Trophoblast cell (in vitro differentiated cells and primary cell): ENCODE measurements around the gene ASS1.

Experiments used
- DNase-seq, 2 donors: peaks; one replicate each; pipeline ENCODE4 v3.0.0-alpha.2; 2016
- H2AFZ ChIP-seq: 2 replicates; pipeline ENCODE4 v1.6.1; 2013; ENCODE audit warnings: low read length, moderate library complexity, mild to moderate bottlenecking; ENCODE audit not compliant: insufficient read depth, poor library complexity
- H2AK5ac ChIP-seq: 2 replicates; pipeline ENCODE4 v1.6.1; 2013; ENCODE audit warnings: mild to moderate bottlenecking, low read length
- H2BK120ac ChIP-seq: 2 replicates; pipeline ENCODE4 v1.6.1; 2013; ENCODE audit warnings: low read length, mild to moderate bottlenecking, moderate library complexity; ENCODE audit not compliant: insufficient read depth, poor library complexity
- H2BK12ac ChIP-seq: 2 replicates; pipeline ENCODE4 v1.6.1; 2013; ENCODE audit warnings: mild to moderate bottlenecking, low read length, moderate library complexity
- H2BK5ac ChIP-seq: 2 replicates; pipeline ENCODE4 v1.6.1; 2013; ENCODE audit warnings: low read length, low read depth, moderate library complexity, mild to moderate bottlenecking; ENCODE audit not compliant: poor library complexity
- H3K14ac ChIP-seq: 2 replicates; pipeline ENCODE4 v1.6.1; 2013; ENCODE audit warnings: mild to moderate bottlenecking, low read length
- H3K18ac ChIP-seq: 2 replicates; pipeline ENCODE4 v1.6.1; 2013; ENCODE audit warnings: mild to moderate bottlenecking, low read length
- H3K23ac ChIP-seq: 2 replicates; pipeline ENCODE4 v1.6.1; 2013; ENCODE audit warnings: low read length
- H3K27ac ChIP-seq: 2 replicates; pipeline ENCODE4 v1.5.1; 2013; ENCODE audit warnings: low read depth, mild to moderate bottlenecking, inconsistent platforms, low read length, moderate library complexity
- H3K27me3 ChIP-seq: 2 replicates; pipeline ENCODE4 v1.6.1; 2013; ENCODE audit warnings: inconsistent platforms, mild to moderate bottlenecking, low read length, moderate library complexity; ENCODE audit not compliant: insufficient read depth
- H3K36me3 ChIP-seq, 2 experiments: 1 replicate in 1 of 2; 2 replicates in 1 of 2; pipeline ENCODE4 v1.6.1; 2013; ENCODE audit warnings: low read length in 2 of 2, mild to moderate bottlenecking in 2 of 2, moderate library complexity in 1 of 2; ENCODE audit not compliant: insufficient read depth in 2 of 2, control insufficient read depth in 1 of 2
- H3K4ac ChIP-seq: 2 replicates; pipeline ENCODE4 v1.6.1; 2013; ENCODE audit warnings: low read depth, mild to moderate bottlenecking, low read length, moderate library complexity
- H3K4me1 ChIP-seq, 2 experiments: 1 replicate in 1 of 2; 2 replicates in 1 of 2; pipeline ENCODE4 v1.6.1; 2013; ENCODE audit warnings: low read length in 2 of 2, mild to moderate bottlenecking in 2 of 2, moderate library complexity in 1 of 2; ENCODE audit not compliant: insufficient read depth in 2 of 2, control insufficient read depth in 1 of 2
- H3K4me2 ChIP-seq: 2 replicates; pipeline ENCODE4 v1.6.1; 2013; ENCODE audit warnings: inconsistent platforms, mild to moderate bottlenecking, low read length, moderate library complexity
- H3K4me3 ChIP-seq: 2 replicates; pipeline ENCODE4 v1.5.1; 2013; ENCODE audit warnings: mild to moderate bottlenecking, low read depth, low read length, inconsistent platforms
- H3K79me1 ChIP-seq: one replicate; pipeline ENCODE4 v1.6.1; 2013; ENCODE audit warnings: low read length
- H3K79me2 ChIP-seq: 2 replicates; pipeline ENCODE4 v1.6.1; 2013; ENCODE audit warnings: low read length, mild to moderate bottlenecking; ENCODE audit not compliant: control insufficient read depth, insufficient read depth, poor library complexity
- H3K9ac ChIP-seq: 2 replicates; pipeline ENCODE4 v1.6.1; 2013; ENCODE audit warnings: mild to moderate bottlenecking, low read length
- H3K9me3 ChIP-seq: 2 replicates; pipeline ENCODE4 v1.6.1; 2013; ENCODE audit warnings: low read depth, mild to moderate bottlenecking, control low read depth, inconsistent platforms, low read length; ENCODE audit not compliant: insufficient read depth
- H4K12ac ChIP-seq: 2 replicates; pipeline ENCODE4 v1.6.1; 2013; ENCODE audit warnings: low read depth, mild to moderate bottlenecking, low read length, moderate library complexity
- H4K8ac ChIP-seq: 2 replicates; pipeline ENCODE4 v1.6.1; 2013; ENCODE audit warnings: low read depth, mild to moderate bottlenecking, low read length, moderate library complexity
- H4K91ac ChIP-seq: one replicate; pipeline ENCODE4 v1.6.1; 2013; ENCODE audit warnings: low read depth, mild to moderate bottlenecking, low read length, moderate library complexity
- WGBS: extraction: QIAGEN DNeasy Blood & Tissue Kit; methylation state at CpG from one replicate; pipeline ENCODE4 v1.1.7; 2013; ENCODE audit warnings: missing lambda C conversion rate; ENCODE audit not compliant: insufficient read length, insufficient coverage; ENCODE audit errors: extremely low coverage; 5-methylcytosine and 5-hydroxymethylcytosine counted together

The ASS1 gene

DNA sequence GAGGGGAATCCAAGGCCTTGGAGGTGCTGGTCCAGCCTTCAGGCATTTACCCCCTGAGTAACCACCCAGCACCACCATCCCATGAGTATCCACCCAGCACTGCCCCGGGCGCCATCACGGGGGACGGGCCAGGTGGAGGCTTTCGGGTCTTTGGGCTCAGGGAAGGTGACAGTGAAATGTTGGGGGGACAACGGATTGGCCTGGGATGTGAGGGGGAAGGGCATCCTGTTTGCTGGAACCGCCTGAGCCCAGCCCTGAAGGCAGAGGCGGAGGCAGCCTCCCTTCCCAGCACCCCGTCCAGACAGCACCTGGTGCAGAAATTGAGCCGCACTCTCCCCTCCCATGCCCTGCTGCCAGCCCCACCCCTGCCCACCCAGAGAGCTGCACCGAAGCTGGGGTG is 17.0 kb downstream of the ASS1 start:
- no peaks in the 10 kb centered on the region for H3K4me1 ChIP-seq
- no peak overlapping the region for H2AFZ ChIP-seq
- no peak overlapping the region for H3K4me3 ChIP-seq
- no peaks in the 10 kb centered on the region for H3K79me1 ChIP-seq
- no peak overlapping the region for H4K91ac ChIP-seq
- H3K79me2 ChIP-seq = no peaks in the 10 kb centered on the region
- H3K4me2 ChIP-seq = no peak overlapping the region
- no peak overlapping the region for H4K12ac ChIP-seq
- no peak for DNase-seq
- no peak overlapping the region for H3K14ac ChIP-seq
- H3K9ac ChIP-seq = no peak overlapping the region
- no peaks in the 10 kb centered on the region for H3K27me3 ChIP-seq
- H3K18ac ChIP-seq = no peak overlapping the region
- H3K27ac ChIP-seq = no peak overlapping the region
- H3K36me3 ChIP-seq = no peaks in the 10 kb centered on the region
- H2BK120ac ChIP-seq = no peak overlapping the region
- no peak overlapping the region for H4K8ac ChIP-seq
- H2BK5ac ChIP-seq = no peak overlapping the region
- H2BK12ac ChIP-seq = no peak overlapping the region
- peaks cover under 1% of the 10 kb centered on the region for H3K9me3 ChIP-seq
- no peak overlapping the region for H3K4ac ChIP-seq
- no peak overlapping the region for H2AK5ac ChIP-seq
- no peak overlapping the region for H3K23ac ChIP-seq
- WGBS = no CpG with 5 or more reads among the region's 11 CpGs

DNA sequence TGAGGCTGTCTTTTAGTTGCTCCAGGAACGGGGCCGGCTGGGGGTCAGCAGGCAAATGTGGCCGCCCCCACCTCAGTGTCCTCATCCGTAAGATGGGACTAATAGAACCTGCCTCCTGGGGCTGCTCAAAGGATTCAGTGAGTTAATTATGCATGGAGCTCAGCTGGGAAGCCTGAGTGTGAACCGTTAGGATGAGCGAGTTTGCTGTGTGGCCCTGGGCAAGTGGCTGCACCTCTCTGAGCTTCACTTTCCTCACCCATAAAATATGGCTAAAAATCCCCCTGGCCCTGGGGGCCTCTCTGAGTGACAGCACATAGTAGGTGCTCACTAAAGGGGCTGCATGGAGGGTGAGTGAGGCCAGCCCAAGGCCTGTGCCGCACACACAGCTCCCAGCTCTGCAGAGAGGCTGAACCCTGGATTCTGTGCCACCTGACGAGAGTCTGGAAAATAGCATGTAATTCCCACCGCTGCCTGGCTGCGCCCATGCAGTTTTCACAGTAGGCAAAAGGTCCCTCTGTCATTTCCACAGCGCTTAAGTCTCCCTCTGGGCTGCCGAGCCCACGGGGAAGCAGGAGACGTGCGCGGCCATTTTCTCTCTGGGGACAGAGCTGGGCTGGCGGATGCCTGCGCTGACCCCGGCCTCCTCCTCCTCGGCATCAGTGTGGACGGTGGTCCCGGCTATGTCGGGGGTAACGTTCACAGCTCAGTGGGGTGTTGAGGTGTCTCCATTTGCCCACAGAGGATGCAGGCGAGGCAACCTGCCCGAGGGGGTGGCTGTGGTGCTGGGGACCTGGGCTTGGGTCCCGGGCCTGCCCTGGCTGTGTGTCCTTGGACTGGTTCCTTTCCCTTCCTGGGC is 18.2 kb downstream of the ASS1 start:
- Histone ChIP-seq H3K9me3 (peaks cover 2% of the 10 kb centered on the region), H2BK120ac (no peak overlapping the region), H3K18ac (no peak overlapping the region), H2BK12ac (no peak overlapping the region), H3K79me2 (no peaks in the 10 kb centered on the region), H4K91ac (no peak overlapping the region), H3K4ac (no peak overlapping the region), H2AK5ac (no peak overlapping the region), H3K4me3 (no peak overlapping the region), H3K9ac (no peak overlapping the region), H4K8ac (no peak overlapping the region), H2BK5ac (no peak overlapping the region), H3K14ac (no peak overlapping the region), H3K79me1 (no peaks in the 10 kb centered on the region), H2AFZ (no peak overlapping the region), H3K4me1 (no peaks in the 10 kb centered on the region), H3K27me3 (no peaks in the 10 kb centered on the region), H3K23ac (no peak overlapping the region), H3K4me2 (no peak overlapping the region), H3K27ac (no peak overlapping the region), H3K36me3 (no peaks in the 10 kb centered on the region), H4K12ac (peak overlapping the region; percentile 16)
- WGBS = no CpG with 5 or more reads among the region's 27 CpGs
- no peak for DNase-seq

DNA sequence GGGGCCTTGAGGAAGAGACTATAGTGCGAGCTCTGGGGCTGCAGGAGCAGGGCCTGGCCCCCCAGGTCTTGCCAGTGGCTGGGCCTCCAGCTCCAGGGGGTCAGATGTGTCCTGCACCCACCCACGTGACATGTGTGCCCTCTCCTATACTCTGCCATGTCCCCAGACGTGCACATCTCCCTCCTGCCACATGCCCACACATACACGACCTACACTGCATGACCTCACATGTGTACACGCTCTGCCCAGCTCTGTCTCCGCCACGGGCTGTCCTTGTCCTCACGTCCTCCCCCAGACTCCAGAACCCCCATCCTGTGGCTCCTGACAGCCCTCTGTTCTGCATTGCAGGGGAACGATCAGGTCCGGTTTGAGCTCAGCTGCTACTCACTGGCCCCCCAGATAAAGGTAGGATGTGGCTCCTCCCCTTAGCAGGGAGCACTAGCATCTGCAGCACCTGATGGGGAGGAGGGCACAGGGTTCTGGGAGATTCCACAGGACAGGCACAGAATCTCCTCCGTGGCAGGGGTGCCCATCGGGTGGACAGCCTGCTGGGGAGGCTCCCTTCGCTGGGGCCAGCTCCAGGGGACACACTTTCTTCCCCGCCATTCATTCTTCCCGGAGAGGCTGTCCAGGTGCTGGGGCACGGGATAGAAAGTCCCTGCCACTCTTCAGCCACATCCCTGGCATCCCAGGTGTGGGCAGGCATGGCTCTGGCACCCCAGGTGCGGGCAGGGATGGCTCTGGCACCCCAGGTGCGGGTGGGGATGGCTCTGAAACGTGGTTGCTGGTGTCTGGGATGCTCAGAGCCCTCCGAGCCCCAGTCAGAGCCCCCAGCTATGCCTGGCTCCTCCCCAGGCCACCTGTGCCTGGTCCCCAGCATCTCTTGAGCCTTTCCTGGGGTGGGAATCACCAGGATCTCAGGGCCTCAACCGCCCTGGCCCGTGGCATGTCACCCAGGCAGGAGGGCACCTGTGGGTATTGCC is 19.3 kb downstream of the ASS1 start:
- H4K12ac ChIP-seq = no peak overlapping the region
- H2BK12ac ChIP-seq = no peak overlapping the region
- H3K9me3 ChIP-seq = peaks cover 2% of the 10 kb centered on the region
- H3K18ac ChIP-seq = no peak overlapping the region
- no peaks in the 10 kb centered on the region for H3K79me2 ChIP-seq
- no peak overlapping the region for H2AFZ ChIP-seq
- no peak overlapping the region for H2BK5ac ChIP-seq
- H2BK120ac ChIP-seq = no peak overlapping the region
- no peak overlapping the region for H3K23ac ChIP-seq
- H4K91ac ChIP-seq = no peak overlapping the region
- H3K4me3 ChIP-seq = no peak overlapping the region
- no peak overlapping the region for H3K4ac ChIP-seq
- no peaks in the 10 kb centered on the region for H3K79me1 ChIP-seq
- H3K36me3 ChIP-seq = no peaks in the 10 kb centered on the region
- H2AK5ac ChIP-seq = no peak overlapping the region
- H3K27me3 ChIP-seq = no peaks in the 10 kb centered on the region
- no peak overlapping the region for H3K27ac ChIP-seq
- no peak overlapping the region for H3K9ac ChIP-seq
- no peak for DNase-seq
- WGBS = no CpG with 5 or more reads among the region's 22 CpGs
- no peaks in the 10 kb centered on the region for H3K4me1 ChIP-seq
- H3K4me2 ChIP-seq = no peak overlapping the region
- no peak overlapping the region for H3K14ac ChIP-seq
- H4K8ac ChIP-seq = no peak overlapping the region

DNA sequence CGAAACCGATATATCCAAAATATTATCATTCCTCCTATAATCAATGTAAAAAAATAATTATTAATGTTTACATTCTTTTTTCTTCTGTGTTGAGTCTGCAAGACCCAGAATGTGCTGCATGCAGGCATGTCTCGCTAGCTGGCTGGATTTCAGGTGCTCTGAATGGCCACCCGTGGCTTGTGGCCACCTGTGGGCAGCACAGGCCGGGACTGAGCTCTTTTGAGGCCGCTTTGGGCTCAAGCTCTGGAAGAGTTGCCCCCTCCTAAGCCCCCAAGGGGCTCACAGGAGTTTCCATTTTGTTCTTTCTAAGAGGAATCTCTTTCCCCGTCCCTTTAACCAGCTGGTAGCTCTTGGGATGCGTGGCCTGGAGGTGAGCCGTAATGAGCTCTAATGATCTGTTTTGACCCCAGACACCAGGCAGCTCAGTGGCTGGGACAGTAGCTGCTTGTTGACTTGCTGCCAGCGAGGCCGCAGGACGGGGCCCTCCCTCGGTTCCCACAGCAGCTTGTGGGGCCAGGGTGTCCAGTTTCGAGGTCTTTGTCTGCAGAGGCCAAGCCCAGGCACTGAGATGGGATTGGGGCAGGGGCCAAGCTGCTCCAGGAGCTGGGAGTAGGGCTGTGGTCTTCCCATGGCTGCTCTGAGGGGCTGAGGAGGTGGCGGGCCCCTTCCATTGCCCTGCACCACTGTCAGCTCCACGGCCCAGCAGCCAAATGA is 20.8 kb downstream of the ASS1 start:
- Histone ChIP-seq H3K4me2 (no peak overlapping the region), H3K27ac (no peak overlapping the region), H3K9ac (no peak overlapping the region), H3K14ac (no peak overlapping the region), H3K23ac (no peak overlapping the region), H3K18ac (no peak overlapping the region), H3K4me3 (no peak overlapping the region), H3K27me3 (no peaks in the 10 kb centered on the region), H3K79me1 (no peaks in the 10 kb centered on the region), H2BK5ac (no peak overlapping the region), H2AFZ (no peak overlapping the region), H2AK5ac (no peak overlapping the region), H2BK12ac (no peak overlapping the region), H2BK120ac (no peak overlapping the region), H3K4me1 (no peaks in the 10 kb centered on the region), H4K8ac (no peak overlapping the region), H4K91ac (no peak overlapping the region), H3K4ac (no peak overlapping the region), H3K36me3 (no peaks in the 10 kb centered on the region), H4K12ac (no peak overlapping the region), H3K9me3 (peaks cover 4% of the 10 kb centered on the region), H3K79me2 (no peaks in the 10 kb centered on the region)
- WGBS = no CpG with 5 or more reads among the region's 16 CpGs
- no peak for DNase-seq
